ENCODE results near the gene SLC36A1.

SLC36A1 gene

DNA sequence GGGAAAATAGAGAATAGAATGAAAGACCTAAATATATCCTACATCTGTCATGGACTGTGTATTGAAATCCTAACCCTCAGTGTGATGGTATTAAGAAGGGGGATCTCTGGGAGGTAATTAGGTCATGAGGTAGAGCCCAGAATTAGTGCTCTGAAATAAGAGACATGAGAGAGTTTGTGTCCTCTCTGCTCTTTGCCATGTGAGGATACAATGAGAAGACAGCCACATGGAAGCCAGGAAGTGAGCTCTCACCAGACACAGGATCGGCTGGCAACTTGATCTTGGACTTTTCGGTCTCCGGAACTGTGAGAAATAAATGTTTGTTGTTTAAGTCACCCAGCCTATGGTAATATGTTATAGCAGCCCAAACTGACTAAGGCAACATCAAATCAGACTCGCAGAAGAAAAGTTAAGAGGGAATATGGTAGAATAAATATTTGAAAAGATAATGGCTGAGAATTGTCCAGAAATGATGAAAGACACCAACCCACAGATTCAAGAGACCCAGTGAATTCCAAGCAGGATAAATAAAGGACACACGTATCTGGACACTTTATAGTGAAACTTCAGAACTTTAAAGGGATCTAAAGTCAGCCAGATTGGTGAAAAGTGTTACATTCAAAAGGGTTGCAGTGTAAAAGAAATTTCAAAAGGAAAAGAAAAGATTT is 12.7 kb upstream of the SLC36A1 start:
- TF ChIP-seq GATA3 (IDR thresholded peaks at IDR 0.05; ENCODE audit: low read depth, low read length) (no peak), GATA2 (IDR thresholded peaks at IDR 0.05; ENCODE audit: low read depth, low read length) (no peak)

DNA sequence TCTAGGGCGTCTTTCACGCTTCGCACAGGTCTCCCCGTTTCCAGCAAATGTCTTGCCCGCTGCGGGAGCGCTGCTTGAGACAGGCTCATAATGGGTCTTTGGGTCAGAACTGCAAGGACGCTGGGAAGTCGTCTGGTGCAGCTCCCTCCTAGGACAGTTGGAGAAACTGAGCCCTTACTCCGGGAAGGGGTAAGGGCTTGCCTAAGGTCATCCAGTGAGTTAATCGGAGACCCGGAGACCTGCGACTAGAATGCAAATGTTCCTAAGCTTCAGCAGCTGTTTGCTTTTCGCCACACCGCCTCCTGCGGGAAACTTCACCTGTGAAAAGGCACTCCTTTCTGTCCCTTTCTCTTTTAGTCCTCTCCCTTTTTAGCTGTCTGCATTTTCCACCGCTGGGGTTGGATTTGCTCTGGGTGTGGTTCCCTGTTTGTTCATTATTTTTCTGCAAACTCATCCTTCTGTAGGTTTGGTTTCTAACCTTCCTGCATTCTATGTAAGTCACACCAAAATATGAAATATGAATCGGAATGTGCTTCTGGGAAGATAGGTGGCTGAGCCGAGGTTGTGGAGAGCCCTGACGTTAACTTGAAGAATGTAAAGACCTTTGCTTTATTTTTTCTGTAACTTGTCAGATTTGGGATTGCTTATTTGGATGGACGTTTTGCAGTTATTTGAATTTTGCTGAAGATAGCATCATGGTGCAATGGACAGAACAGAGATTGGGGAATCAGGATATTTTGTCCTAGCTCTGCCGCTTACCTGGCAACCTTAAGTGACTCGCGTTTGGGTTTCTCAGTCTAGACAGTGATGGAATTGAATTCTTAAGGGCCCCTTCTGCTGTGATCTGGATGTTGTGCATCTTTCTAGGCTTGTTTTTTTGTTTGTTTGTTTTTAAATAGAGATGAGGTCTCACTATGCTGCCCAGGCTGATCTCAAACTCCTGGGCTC is 909 bp downstream of the SLC36A1 start:
- TF ChIP-seq GATA3 (IDR thresholded peaks at IDR 0.05; ENCODE audit: low read depth, low read length) (no peak; the same call in 1 of the 2 replicates), GATA2 (IDR thresholded peaks at IDR 0.05; ENCODE audit: low read depth, low read length) (0 out of 2 replicates have a peak, but pooled peaks have one; percentile 14)

DNA sequence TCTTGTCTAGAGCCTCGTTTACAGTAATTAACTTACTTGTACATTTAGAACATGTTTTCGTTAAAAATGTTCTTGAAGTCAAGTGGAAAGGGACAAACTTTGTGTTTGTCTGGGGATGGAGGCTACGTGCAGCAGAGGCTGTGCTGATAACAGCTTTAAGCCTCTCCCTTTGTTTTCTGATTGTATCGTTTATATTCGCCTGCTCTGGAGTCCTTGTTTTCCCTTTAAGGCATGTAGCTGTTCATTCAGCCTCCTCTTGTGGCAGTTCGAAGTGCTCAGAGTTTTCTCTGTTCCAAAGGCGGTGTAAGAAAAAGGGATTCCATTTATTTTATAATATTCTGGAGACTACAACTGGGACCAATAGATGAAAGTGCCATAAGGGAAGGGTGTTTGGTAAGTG is 1.9 kb downstream of the SLC36A1 start:
- TF ChIP-seq GATA3 (IDR thresholded peaks at IDR 0.05; ENCODE audit: low read depth, low read length) (no peak), GATA2 (IDR thresholded peaks at IDR 0.05; ENCODE audit: low read depth, low read length) (peak; percentile 55; the same call in 1 of the 2 replicates)

DNA sequence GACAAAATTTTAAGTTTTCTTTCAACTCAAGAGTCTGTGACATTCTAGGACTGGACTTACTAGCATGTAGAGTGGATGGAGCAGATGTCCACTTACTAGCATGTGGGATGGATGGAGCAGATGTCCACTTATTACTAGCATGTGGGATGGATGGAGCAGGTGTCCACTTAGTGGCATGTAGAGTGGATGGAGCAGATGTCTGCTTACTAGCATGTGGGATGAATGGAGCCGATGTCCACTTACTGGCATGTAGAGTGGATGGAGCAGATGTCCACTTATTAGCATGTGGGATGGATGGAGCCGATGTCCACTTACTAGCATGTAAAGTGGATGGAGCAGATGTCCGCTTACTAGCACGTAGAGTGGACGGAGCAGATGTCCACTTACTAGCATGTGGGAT is 2.4 kb downstream of the SLC36A1 start:
- TF ChIP-seq GATA2 (IDR thresholded peaks at IDR 0.05; ENCODE audit: low read depth, low read length), result no peak
- TF ChIP-seq GATA3 (IDR thresholded peaks at IDR 0.05; ENCODE audit: low read depth, low read length), result no peak

DNA sequence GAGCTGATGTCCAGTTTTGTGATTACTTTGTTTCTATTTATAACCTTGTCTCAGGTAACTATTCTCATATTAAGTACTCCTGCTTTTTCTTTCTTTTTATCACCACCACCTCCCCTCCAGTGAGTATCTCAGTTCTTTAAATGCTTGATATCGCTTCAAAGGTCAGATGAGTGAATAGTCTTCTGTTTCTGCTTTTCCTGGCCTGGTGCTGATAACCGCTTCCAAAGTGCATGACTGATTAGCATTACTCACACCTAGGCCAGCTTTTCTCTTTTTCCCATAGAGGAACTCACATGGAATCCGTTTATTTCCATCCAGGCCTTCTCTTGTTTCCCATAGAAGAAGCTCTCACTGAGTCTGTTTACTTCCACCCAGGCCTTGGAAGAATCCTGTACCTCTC is 3.2 kb downstream of the SLC36A1 start:
- TF ChIP-seq GATA3 (IDR thresholded peaks at IDR 0.05; ENCODE audit: low read depth, low read length), result no peak
- no peak for TF ChIP-seq GATA2 (IDR thresholded peaks at IDR 0.05; ENCODE audit: low read depth, low read length)

DNA sequence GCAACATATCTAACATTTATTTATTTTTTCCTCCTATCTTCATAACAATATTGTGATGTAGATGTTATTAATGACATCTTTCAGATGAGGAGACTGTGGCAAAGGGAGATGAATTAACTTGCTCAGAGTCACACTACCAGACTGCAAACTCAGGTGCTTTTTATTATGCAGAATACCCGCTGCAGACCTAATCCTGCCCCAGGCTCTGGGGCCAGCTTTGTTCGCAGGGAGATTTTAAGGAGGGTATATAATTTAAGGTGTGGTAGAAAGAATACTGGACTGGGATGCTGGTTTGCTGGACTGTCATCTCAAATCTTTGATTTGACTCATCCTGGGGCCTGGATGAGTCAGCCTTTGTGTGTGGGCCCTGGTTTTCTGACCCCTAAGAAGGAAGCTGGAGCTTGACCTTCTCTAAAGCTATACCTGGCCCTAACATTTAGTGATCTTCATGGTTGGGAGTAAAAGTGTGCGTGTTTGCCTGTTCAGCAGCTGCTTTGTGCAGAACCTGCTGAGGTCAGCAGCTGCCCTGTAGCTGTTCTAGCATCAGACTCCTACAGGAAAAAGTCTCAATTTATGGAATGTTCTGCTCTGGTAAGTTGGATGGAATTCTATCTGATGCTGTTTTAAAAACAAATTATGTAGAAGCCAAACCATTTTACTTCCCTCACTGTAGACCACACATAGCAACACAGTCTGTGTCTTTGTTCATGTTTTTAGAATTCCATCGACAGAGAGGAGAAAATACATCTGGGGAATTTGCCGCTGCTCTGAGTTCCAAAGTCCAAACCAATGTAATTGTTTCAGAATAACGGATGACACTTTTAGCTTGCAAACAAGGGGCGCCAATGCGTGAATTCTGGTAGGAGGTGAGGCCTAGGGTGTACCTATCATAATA is 4.5 kb downstream of the SLC36A1 start:
- no peak for TF ChIP-seq GATA2 (IDR thresholded peaks at IDR 0.05; ENCODE audit: low read depth, low read length)
- no peak for TF ChIP-seq GATA3 (IDR thresholded peaks at IDR 0.05; ENCODE audit: low read depth, low read length)

DNA sequence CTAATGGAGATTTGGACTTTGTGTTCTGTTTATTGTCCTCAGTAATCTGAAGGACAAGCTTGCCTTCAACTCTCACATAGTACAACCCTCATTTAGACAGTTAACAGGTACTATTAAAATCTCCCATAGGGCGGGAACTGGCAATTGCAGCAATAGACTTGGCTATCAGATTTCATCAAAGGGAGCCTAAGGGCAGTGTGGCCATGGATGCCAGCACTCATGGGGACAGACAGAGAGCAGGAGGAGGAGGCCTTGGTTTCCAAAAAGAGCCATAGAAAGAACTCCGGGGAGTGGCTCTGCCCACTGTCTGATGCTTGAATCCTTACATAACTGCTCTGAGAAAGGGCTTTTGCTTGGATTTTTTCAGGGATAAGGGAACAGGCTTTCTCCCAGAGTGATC is 6.8 kb downstream of the SLC36A1 start:
- no peak for TF ChIP-seq GATA3 (IDR thresholded peaks at IDR 0.05; ENCODE audit: low read depth, low read length)
- TF ChIP-seq GATA2 (IDR thresholded peaks at IDR 0.05; ENCODE audit: low read depth, low read length), result no peak

DNA sequence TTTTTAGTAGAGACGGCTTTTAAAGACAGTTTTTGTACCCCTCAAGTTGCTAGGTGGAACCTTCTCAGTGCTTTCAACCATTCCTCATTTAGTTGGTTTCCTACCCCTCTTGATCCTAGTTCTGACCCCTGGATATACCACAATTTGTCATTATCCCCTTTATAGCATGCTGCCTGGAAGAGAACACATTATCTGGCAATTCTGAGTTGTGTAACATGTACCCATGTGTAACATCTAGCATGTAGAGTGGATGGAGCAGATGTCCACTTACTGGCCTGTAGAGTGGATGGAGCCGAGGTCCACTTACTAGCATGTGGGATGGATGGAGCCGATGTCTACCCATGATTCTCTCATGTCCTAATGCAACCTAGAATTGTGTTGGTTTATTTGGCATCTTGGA is 7.5 kb downstream of the SLC36A1 start:
- TF ChIP-seq GATA3 (IDR thresholded peaks at IDR 0.05; ENCODE audit: low read depth, low read length) (no peak), GATA2 (IDR thresholded peaks at IDR 0.05; ENCODE audit: low read depth, low read length) (no peak)

DNA sequence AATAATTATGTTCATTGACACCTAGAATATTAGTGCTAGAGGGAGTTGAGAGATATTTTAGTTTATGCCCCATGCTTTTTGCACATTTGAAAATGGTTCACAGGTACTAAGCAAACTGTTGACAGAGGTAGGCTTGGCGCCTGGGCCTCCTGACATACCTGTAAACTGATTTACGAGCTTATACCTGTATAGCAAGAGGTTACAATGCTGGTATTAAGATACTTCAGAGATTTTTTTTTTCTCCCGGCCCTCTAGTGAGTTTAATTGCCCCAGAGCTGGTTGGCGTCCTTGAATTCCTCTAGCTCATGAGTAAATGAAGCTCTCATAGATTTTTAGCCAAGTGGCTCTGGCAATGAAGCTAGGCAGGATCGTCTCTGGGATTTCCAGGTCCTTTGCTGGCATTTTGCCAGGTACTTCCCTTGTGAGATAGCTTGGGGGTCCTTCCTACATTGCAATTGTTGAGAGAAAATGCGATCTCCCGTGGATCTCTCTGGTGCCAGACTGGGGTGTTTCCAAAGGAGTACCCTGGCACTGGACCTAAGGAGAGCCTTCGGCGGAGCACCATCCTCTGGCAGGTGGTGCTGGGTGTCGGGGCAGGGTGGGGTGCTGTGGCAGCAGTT is 9.0 kb downstream of the SLC36A1 start:
- TF ChIP-seq GATA3 (IDR thresholded peaks at IDR 0.05; ENCODE audit: low read depth, low read length) (no peak), GATA2 (IDR thresholded peaks at IDR 0.05; ENCODE audit: low read depth, low read length) (no peak)

DNA sequence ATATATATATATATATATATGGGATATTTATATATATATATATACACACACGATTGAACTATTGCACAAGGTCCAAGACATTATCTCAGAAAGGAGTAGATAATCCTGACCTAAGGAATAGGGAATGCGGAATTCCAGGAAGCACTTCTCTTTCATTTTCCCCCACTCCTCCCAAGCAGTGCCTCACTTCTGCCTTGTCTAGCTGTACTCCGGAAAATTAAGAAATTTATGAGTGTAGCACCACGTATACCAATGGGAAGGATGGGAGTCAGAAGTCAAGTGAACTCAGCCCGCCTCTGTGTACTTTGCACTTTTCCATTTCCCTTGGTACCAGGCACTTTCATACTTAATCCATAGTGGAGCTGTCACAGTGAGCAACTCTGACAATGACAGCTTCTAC is 10.9 kb downstream of the SLC36A1 start:
- TF ChIP-seq GATA3 (IDR thresholded peaks at IDR 0.05; ENCODE audit: low read depth, low read length) (no peak), GATA2 (IDR thresholded peaks at IDR 0.05; ENCODE audit: low read depth, low read length) (no peak)

DNA sequence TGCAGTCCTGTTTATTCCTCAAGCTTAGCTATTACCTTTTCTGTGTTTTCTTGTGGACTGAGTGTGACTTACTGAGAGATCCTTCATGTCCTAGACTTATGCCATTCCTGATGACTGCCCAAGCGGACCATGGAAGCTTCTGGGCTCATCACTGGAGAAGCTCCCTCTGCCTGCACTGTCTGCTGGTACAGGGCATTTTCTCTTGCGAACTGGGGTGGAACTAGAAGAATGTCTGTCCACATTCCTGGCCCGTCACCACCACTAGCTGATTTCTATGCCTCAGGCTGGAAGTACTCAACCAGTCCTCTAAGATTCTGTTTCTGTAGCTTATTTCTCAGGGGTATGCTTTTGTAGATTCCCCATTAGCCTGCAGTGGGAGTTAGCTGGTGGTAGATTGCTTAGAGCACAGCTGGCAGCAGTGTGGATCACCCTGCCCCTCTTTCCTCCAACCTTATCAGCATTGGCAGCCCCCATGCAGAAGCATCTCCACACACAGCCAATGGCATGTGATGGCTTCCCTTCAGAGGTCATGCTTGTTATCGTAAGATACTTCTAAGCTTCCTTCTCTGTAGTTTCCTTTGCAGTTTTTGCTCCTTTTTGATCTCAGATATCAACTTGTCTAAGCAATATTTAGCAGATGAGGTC is 12.4 kb downstream of the SLC36A1 start:
- TF ChIP-seq GATA3 (IDR thresholded peaks at IDR 0.05; ENCODE audit: low read depth, low read length) (no peak), GATA2 (IDR thresholded peaks at IDR 0.05; ENCODE audit: low read depth, low read length) (no peak)

DNA sequence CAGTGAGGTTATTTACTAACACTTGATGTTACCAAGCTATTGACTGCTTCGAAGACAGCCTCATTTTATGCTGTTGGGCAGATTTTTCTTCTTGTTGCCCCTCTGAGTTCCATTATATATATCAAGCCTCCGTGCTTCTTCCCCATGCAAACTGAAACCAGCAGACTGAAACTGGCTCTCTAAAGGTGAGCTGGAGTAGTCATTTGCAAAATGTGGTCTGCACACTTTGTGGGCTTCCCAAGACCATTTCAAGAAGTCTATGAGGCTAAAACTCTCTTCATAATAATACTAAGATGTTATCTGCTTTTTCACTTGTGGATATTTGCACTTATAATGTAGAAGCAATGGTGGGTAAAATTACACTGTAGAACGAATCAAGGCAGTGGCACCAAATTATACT is 13.9 kb downstream of the SLC36A1 start:
- TF ChIP-seq GATA3 (IDR thresholded peaks at IDR 0.05; ENCODE audit: low read depth, low read length), result no peak
